ENCODE data around the gene MED7. TPM values are rescaled to one million over a fixed set of nuclear protein-coding genes. Genes with fewer than 3 reads are reported as not detected.

Gene MED7
- total and polyA plus RNA-seq, 2 experiments from 2014 or later: 15.8 to 22.2 TPM

DNA sequence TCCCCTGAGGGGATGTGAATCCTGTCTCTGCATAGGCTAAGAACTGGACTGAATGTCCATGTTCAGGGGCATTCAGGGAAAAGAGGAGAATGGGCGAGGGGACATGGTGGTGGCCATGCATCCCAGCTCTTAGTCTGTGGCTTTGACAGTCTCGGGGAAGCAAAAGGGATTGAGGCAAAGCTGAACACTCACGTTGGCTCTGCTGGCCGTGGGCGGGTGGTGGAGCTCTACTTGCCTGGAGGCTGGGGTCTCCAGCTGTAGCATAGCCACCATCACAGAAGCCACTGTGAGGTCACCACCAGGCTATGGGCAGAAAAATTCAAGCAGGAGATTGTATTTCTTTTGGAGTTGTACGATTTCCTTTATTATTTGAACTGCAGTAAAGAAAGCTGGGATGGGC, 19.3 kb upstream of the MED7 start:
- no peaks in the 10 kb centered on the region for H3K4me1 ChIP-seq (ENCODE audit: insufficient read depth)
- H3K9ac ChIP-seq: no peak overlapping the region
- no peaks in the 10 kb centered on the region for H3K9me2 ChIP-seq (ENCODE audit: insufficient read depth)
- TF ChIP-seq EZH2phosphoT487 (IDR thresholded peaks at IDR 0.05; ENCODE audit: insufficient read depth, low read depth) (no peak), EZH2 (IDR thresholded peaks at IDR 0.05; ENCODE audit: insufficient read depth, poor library complexity, severe bottlenecking) (no peak)
- WGBS, 2 experiments (ENCODE audit: low coverage in 1 of 2, low lambda C conversion rate in 2 of 2, missing lambda C conversion rate in 2 of 2): 35 to 44% methylated on average over 6 of the region's 6 CpGs
- no peak overlapping the region for H2AFZ ChIP-seq
- no peaks in the 10 kb centered on the region for H4K20me1 ChIP-seq (ENCODE audit: insufficient read depth)
- no peak for DNase-seq
- no peaks in the 10 kb centered on the region for H3F3A ChIP-seq (ENCODE audit: insufficient read depth)
- no peak overlapping the region for H3K27ac ChIP-seq
- H3K27me3 ChIP-seq (replicated peaks; ENCODE audit: insufficient read depth): peaks cover 35% of the 10 kb centered on the region
- H3K4me2 ChIP-seq (ENCODE audit: unreplicated experiment): no peak overlapping the region
- no peaks in the 10 kb centered on the region for H3K36me3 ChIP-seq (ENCODE audit: low read depth)
- H3K4me3 ChIP-seq: no peak overlapping the region
- no peaks in the 10 kb centered on the region for H3K9me3 ChIP-seq (ENCODE audit: low read depth)
- in situ Hi-C loops (cut with MboI): no loop called here
- no peaks in the 10 kb centered on the region for H3K79me2 ChIP-seq (ENCODE audit: insufficient read depth)

DNA sequence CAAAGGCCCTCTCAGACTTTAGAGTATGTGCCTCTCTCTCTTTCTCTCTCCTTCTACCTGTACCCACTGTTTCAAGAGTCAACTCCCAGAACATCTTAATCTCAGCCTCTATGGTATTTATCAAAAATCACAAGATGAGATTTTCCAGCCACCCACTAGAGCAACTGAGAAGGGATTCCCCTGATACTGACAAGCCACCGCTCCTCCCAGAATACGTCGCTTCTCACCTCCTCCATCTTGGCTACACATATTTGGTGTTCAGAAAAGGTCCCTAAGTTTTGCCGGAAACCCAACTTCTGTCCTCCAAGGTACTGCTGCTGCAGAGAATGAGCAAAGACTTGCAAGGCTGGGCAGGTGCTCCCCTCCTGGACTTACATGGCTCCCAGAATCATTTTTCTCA, 17.3 kb upstream of the MED7 start:
- in situ Hi-C loops (cut with MboI): no loop called here
- H4K20me1 ChIP-seq (ENCODE audit: insufficient read depth): no peaks in the 10 kb centered on the region
- H3K9me2 ChIP-seq (ENCODE audit: insufficient read depth): no peaks in the 10 kb centered on the region

DNA sequence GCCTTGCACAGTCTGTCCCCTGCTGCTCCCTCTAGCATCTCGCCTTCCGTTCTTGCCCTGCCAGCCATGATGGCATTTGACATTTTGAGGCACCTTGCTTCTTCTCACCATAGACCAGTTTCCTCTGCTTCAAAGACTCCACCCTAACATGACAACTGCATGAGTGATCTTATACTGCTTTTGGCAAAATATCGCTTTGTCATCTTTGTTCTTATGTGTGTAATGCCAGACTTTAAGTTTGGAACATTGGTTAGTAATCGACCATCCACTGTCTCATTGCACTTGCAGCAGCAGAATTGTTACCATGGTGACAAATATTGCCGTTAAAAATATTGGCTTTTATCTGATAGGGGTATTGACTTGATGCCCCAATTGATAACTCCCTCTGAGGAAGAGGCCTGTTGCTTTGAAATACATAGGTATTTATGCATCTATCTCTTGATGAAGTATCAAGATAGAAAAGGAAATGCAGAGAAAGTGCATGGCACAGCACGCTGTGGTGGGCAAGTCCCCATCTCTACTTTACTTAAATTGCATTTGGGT, 16.6 kb upstream of the MED7 start:
- H3K27me3 ChIP-seq (replicated peaks; ENCODE audit: insufficient read depth): peaks cover 33% of the 10 kb centered on the region
- H3K4me1 ChIP-seq (ENCODE audit: insufficient read depth): no peaks in the 10 kb centered on the region
- H2AFZ ChIP-seq: no peak overlapping the region
- WGBS, 2 experiments (ENCODE audit: low coverage in 1 of 2, low lambda C conversion rate in 2 of 2, missing lambda C conversion rate in 2 of 2): 51% methylated on average over 6 of the region's 6 CpGs
- no peak overlapping the region for H3K9ac ChIP-seq
- no peaks in the 10 kb centered on the region for H3F3A ChIP-seq (ENCODE audit: insufficient read depth)
- H4K20me1 ChIP-seq (ENCODE audit: insufficient read depth): no peaks in the 10 kb centered on the region
- H3K27ac ChIP-seq: no peak overlapping the region
- in situ Hi-C loops (cut with MboI): no loop called here
- H3K9me3 ChIP-seq (ENCODE audit: low read depth): no peaks in the 10 kb centered on the region
- no peak for TF ChIP-seq EZH2 (IDR thresholded peaks at IDR 0.05; ENCODE audit: insufficient read depth, poor library complexity, severe bottlenecking)
- no peak for TF ChIP-seq EZH2phosphoT487 (IDR thresholded peaks at IDR 0.05; ENCODE audit: insufficient read depth, low read depth)
- no peak overlapping the region for H3K4me2 ChIP-seq (ENCODE audit: unreplicated experiment)
- no peaks in the 10 kb centered on the region for H3K36me3 ChIP-seq (ENCODE audit: low read depth)
- no peaks in the 10 kb centered on the region for H3K9me2 ChIP-seq (ENCODE audit: insufficient read depth)
- peak; percentile 27 for DNase-seq
- H3K4me3 ChIP-seq: no peak overlapping the region
- H3K79me2 ChIP-seq (ENCODE audit: insufficient read depth): no peaks in the 10 kb centered on the region

More for the DNA sequence above, 17.3 kb upstream of the MED7 start:
- H2AFZ ChIP-seq: no peak overlapping the region
- no peak for DNase-seq
- TF ChIP-seq EZH2phosphoT487 (IDR thresholded peaks at IDR 0.05; ENCODE audit: insufficient read depth, low read depth) (no peak), EZH2 (IDR thresholded peaks at IDR 0.05; ENCODE audit: insufficient read depth, poor library complexity, severe bottlenecking) (no peak)
- no peak overlapping the region for H3K27ac ChIP-seq
- no peaks in the 10 kb centered on the region for H3K4me1 ChIP-seq (ENCODE audit: insufficient read depth)
- H3F3A ChIP-seq (ENCODE audit: insufficient read depth): no peaks in the 10 kb centered on the region
- WGBS, 2 experiments (ENCODE audit: low coverage in 1 of 2, low lambda C conversion rate in 2 of 2, missing lambda C conversion rate in 2 of 2): 45 to 49% methylated on average over 4 of the region's 4 CpGs
- H3K27me3 ChIP-seq (replicated peaks; ENCODE audit: insufficient read depth): peaks cover 35% of the 10 kb centered on the region
- no peaks in the 10 kb centered on the region for H3K36me3 ChIP-seq (ENCODE audit: low read depth)
- H3K4me3 ChIP-seq: no peak overlapping the region
- H3K4me2 ChIP-seq (ENCODE audit: unreplicated experiment): no peak overlapping the region
- no peak overlapping the region for H3K9ac ChIP-seq
- no peaks in the 10 kb centered on the region for H3K9me3 ChIP-seq (ENCODE audit: low read depth)
- H3K79me2 ChIP-seq (ENCODE audit: insufficient read depth): no peaks in the 10 kb centered on the region

DNA sequence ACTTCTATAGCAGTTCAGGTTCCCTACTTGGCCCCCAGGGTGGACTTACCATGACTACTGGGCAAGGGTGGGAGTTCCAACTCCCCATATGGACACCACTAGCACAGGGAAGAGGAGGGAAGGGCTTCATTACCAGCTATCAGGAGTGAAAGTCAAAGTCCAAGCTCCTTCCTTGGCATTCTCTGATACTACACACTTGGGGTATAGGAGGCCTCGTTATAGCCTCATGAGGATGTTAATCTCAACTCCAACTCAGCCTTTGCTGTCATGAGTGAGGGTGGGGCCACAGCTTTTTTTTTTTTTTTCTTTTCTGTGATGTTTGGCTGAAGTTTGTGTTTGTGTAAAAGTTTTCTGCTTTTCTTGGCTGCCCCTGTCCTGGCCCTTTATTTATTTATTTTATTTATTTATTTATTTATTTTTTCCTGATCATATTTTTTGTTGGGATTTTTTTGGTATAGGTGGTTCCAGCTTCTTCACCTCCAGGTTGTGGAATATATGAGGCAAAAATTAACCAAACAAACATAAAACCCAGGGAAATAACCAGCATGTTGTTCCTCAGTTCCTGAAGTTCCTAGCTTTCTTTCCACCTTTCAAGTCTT, 14.7 kb upstream of the MED7 start:
- no peak for DNase-seq
- H3K4me2 ChIP-seq (ENCODE audit: unreplicated experiment): no peak overlapping the region
- no peaks in the 10 kb centered on the region for H3K79me2 ChIP-seq (ENCODE audit: insufficient read depth)
- no peaks in the 10 kb centered on the region for H3K4me1 ChIP-seq (ENCODE audit: insufficient read depth)
- no peaks in the 10 kb centered on the region for H3K9me3 ChIP-seq (ENCODE audit: low read depth)
- no peaks in the 10 kb centered on the region for H4K20me1 ChIP-seq (ENCODE audit: insufficient read depth)
- H3K27ac ChIP-seq: no peak overlapping the region
- no peak overlapping the region for H3K9ac ChIP-seq
- TF ChIP-seq EZH2phosphoT487 (IDR thresholded peaks at IDR 0.05; ENCODE audit: insufficient read depth, low read depth) (no peak), EZH2 (IDR thresholded peaks at IDR 0.05; ENCODE audit: insufficient read depth, poor library complexity, severe bottlenecking) (no peak)
- in situ Hi-C loops (cut with MboI): no loop called here
- H3F3A ChIP-seq (ENCODE audit: insufficient read depth): no peaks in the 10 kb centered on the region
- no peaks in the 10 kb centered on the region for H3K36me3 ChIP-seq (ENCODE audit: low read depth)
- H3K9me2 ChIP-seq (ENCODE audit: insufficient read depth): no peaks in the 10 kb centered on the region
- H3K27me3 ChIP-seq (replicated peaks; ENCODE audit: insufficient read depth): peaks cover 26% of the 10 kb centered on the region
- no peak overlapping the region for H3K4me3 ChIP-seq
- H2AFZ ChIP-seq: no peak overlapping the region
- WGBS, 2 experiments (ENCODE audit: low coverage in 1 of 2, low lambda C conversion rate in 2 of 2, missing lambda C conversion rate in 2 of 2): 75 to 84% methylated on average over 1 of the region's 1 CpG

Measured in GM23248 (cell line).